HG03159 (cell line): ENCODE data around the gene DMRT1.
A peak's percentile ranks its signal among the peaks of the same experiment; 100 is the strongest.

Source experiments
- ATAC-seq: cut with Tn5 transposase; IDR thresholded peaks from one replicate; pipeline ENCODE4 v1.9.1; 2021; ENCODE audit warnings: mild to moderate bottlenecking, moderate library complexity; ENCODE audit not compliant: unreplicated experiment

The DMRT1 gene

GRCh38 chr9:841371-842209, at the start of gene DMRT1:
DMRT1 (plus strand) TSS chr9:841697; CDS start chr9:841839, 142 bp downstream.
- no peak for ATAC-seq

GRCh38 chr9:792331-793260, 48.9 kb upstream of the DMRT1 start:
- ATAC-seq: no peak

- no peak for ATAC-seq
Measured at GRCh38 chr9:794386-794785, 47.1 kb upstream of the DMRT1 start.

- ATAC-seq: no peak
Measured at GRCh38 chr9:795869-796268, 45.6 kb upstream of the DMRT1 start.

DNA sequence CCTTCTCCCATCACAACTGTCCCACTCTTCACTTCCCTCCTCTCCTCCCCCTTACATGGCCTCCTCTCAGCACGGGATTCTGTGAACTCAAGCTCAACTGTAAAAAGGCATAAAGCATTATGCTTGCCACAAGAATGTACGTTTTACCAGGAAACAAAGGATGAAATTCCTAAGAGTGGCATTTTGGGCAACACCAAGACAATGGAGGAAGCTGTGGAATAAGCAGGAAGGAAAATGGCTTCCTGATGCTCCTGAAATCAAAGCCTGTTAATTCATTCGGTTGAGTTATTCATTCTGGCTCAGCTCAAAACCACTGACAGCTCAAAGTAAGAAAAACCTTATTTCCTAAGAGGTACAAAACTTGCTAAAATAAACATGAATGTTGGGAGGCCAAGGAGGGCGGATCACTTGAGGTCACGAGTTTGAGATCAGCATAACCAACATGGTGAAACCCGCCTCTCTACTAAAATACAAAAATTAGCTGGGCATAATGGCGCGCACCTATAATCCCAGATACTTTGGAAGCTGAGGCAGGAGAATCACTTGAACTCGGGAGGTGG, 40.8 kb upstream of the DMRT1 start:
- ATAC-seq: no peak

- no peak for ATAC-seq
Measured at GRCh38 chr9:801399-802071, 40.0 kb upstream of the DMRT1 start.

DNA sequence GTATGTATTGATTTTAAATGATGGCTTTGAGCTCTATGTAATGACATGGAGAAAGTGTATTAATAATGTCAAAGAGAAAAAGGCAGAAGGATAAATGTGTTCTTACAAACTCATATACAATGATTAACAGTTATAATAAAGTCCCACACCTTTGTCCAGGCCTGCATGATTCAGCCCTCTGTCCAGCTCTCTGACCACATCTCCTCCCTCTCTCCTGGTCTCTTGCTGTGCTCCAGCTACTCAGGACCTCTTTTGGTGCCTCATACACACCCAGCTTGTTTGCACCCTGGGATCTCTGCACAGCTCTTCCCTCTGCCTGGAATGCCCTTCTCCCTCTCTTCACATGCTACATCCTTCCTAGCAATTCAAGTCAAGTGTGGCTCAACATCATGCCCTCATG, 37.5 kb upstream of the DMRT1 start:
- no peak for ATAC-seq

DNA sequence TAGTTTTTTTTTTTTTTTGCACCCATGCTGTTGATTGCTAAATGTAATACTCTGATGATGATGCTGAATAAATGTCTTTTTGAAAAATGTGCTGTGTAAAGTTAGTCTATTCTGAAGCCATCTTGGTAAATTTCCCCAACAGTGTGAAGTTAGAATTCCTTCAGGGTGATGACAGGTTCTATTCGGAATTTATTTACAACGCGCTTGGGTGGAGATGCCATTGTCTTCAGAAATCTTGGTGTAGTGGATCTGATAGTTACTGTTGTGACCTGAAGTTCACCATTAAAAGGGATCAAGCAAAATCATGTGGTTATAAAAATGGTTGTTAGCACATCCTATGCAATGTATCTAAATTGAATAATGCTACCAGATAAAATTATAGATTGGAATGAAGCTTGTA, 36.3 kb upstream of the DMRT1 start:
- no peak for ATAC-seq

- ATAC-seq: peak; percentile 70
Measured at GRCh38 chr9:806285-807156, 35.0 kb upstream of the DMRT1 start.

- ATAC-seq: no peak
Measured at GRCh38 chr9:811106-811531, 30.4 kb upstream of the DMRT1 start.

DNA sequence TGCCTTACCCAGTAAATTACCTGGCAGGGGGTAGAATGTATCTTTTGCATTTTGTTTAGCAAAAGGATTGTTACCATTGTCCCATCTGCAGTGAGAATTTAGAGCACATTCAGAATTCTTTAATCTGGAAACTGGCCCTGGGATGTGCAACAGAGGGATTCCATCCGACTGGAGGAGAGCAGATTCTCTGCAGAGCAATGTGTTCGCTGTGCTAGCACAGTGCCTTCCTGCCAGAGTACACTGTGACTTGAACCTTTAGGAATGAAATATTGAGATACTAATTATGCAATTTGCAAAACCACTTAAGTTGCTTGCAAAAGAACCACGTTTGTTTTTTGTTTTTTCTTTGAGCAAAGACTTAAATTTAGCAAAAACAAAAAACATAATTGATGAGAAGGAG, 22.5 kb upstream of the DMRT1 start:
- ATAC-seq: no peak

- no peak for ATAC-seq
Measured at GRCh38 chr9:826500-827280, 14.8 kb upstream of the DMRT1 start.

- no peak for ATAC-seq
Measured at GRCh38 chr9:840343-840742, 1.2 kb upstream of the DMRT1 start.

DNA sequence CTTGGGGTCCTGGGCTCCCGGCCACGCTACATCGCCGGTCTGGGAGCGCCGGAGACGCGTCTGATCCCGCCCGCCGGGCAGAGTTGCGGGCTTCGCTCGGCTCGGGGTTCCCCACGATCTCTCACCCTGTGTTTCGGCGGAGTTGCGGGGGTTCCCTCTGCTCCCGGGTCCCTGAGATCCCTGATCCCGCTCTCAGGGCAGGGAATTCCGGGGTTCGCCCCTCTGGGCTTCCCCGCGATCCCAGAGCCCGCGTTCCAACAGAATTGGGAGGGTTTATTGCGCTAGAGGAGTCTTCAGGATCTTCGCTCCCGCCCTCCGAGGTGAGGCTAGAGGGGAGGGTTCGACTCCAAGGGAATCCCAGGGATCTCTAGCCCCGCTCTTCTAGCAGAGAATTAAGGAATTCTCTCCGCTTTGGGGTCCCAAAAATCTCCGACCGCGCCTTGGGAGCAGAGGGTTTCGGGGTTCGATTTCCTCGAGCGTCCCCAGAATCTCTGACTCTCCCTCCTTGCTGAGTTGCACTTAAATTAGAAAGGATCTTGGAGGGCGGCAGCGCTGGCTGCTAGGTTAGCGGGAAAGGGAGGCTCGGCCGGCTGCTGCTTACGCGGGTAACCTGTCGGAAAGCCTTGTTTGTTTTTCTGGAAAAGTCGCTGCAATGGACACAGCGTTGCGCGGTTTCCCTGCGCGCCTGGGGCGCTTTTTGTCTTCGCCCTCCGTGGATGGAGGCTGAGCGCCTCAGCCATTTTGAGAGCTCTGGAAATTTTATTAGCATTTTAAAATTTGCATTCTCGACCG, 1.3 kb downstream of the DMRT1 start:
- no peak for ATAC-seq

DNA sequence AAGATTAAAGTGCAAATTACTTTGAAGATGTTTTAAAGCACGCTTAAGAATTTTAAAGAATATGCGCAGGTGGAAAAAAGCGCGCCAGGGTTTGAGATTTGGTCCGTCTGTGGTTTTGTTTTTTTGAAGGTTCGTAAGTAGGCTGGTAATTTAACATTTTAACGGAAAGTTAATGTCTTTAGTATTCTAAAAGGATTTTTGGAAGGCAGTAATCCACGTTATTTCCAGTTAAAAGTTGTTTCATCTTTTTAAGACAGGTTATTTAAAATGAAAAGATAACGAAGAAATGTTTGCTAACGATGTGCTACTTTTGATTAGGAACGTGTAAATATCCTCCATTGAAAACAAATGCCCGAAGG, 1.9 kb downstream of the DMRT1 start:
- no peak for ATAC-seq

DNA sequence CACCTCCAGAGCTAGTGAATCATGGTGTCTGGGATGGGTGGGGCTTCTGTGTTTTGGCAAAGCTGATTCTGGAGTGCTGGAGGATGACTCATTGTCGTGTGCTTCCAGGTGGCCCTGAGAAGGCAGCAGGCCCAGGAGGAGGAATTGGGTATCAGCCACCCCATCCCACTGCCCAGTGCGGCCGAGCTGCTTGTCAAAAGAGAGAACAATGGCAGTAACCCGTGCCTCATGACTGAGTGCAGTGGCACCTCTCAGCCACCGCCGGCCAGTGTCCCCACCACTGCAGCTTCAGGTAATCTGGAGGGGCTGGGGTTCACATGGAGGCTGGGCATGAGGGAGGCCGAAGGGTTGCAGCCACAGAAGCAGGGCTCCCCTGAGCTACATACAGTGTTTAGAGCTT, 5.4 kb downstream of the DMRT1 start:
- ATAC-seq: no peak

GRCh38 chr9:847505-847904, 6.0 kb downstream of the DMRT1 start:
- no peak for ATAC-seq

DNA sequence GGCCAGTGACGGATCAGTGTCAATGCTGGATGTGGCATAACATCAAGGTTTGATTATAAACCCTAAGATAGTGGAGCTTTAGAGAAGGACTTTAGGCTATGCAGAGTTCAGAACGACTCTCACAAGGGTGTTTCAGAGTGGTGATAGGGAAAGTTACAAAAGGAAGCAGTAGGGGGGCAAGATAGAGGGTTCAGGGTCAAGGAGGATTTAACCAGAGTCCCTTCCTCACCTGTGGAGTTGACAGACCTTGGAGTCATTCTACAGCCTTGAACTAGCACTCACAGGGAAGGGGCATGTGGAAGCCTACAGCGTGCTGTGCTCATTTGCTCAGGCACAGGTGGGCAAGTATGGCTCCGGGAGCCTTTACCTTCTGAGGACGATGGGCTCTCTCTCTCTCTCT, 7.9 kb downstream of the DMRT1 start:
- no peak for ATAC-seq

DNA sequence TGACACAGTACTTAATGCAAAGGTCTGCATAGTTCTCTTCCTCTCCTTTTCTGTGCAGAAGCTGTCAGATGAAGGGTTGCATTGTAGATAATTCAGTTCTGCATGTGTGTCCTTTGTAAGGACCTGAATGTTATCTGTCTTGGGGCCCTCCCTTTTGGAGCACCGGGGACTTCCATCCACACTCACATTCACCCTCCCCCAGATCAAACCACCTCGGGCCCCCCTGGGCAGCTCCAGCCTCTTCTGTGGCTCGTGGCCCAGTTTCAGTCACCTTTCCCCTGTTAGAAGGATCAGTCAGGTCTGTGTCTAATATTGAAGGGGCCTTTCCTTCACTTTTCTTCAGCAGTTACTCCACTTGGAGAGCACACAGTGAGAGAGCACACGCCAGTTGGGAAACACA, 11.0 kb downstream of the DMRT1 start:
- ATAC-seq: no peak
